GM21528 (cell line): ENCODE data around the gene SLC34A1.
"Not testable (repeated sequence)": the region's sequence is repeated elsewhere in the genome, so short reads cannot be mapped to it uniquely, and the experiment has no call there.

Experiments used
- ATAC-seq: cut with Tn5 transposase; IDR thresholded peaks from one replicate; pipeline ENCODE4 v1.9.1; 2021; ENCODE audit warnings: mild to moderate bottlenecking, moderate library complexity; ENCODE audit not compliant: unreplicated experiment, low FRiP score

Gene SLC34A1

GRCh38 chr5:177367981-177368868 is 16.0 kb upstream of the SLC34A1 start:
- no peak for ATAC-seq

DNA sequence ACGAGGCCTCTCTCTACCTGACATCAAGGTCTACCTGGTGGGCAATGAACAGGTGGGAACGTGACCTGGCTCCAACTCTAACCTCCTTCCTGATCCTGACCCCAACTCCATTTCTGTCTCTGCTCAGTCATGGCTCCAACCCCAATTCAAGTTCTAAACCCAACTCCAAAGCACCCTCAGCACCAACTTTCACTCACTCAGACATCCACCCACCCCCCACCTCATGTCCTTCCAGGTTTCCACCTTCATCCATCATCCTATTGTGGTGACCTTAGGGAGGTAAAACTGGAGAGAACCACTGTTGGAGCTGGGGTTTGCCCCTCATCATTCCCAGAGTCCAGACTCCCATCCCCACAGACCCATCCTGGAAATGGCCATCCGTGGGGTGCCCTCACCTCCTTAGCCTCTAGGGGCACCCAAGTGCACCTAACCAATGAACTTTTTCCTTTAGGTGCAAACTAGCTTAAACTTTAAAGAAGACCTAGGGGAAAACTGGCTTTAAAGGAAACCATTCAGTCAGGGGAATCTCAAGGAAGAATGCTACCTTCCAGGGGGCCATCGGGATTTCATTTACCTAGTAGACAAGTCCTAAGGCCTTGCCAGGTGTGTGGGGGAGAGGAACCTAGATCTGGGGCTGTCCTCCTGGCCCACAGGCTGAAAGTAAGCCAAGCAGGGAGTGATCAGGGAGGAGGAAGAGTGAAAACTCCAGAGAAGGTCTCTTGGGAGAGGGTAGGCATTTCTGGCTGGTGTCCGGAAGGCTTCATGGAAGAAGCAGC is 15.2 kb upstream of the SLC34A1 start:
- ATAC-seq = no peak

GRCh38 chr5:177369645-177370440 is 14.4 kb upstream of the SLC34A1 start:
- no peak for ATAC-seq

DNA sequence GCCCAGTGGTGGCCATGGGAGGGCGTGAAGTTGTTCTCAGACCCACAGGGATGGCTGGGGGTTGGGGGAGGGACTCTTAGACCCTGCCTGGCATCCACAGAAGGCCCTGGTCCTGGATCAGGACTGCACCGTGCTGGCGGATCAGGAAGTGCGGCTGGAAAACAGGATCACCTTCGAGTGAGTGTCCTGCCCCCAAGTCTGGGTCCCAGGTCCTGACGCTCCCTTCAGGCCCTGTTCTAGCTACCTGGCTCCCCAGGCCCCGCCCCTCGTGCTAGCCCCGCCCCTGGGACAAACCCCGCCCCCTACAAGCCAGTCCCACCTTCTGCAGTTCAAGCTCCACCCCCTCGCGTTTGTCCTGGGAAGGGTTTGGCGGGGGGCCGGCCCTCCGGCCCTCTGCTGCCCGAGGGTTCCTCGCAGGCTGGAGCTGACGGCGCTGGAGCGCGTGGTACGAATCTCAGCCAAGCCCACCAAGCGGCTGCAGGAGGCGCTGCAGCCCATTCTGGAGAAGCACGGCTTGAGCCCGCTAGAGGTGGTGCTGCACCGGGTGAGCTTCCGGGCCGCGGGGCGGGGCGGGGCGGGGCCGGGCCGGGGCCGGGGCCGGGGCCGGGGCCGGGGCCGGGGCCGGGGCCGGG is 13.6 kb upstream of the SLC34A1 start:
- ATAC-seq = peak; percentile 49

- no peak for ATAC-seq
These were observed 12.9 kb upstream of the SLC34A1 start for GRCh38 chr5:177371120-177372033.

DNA sequence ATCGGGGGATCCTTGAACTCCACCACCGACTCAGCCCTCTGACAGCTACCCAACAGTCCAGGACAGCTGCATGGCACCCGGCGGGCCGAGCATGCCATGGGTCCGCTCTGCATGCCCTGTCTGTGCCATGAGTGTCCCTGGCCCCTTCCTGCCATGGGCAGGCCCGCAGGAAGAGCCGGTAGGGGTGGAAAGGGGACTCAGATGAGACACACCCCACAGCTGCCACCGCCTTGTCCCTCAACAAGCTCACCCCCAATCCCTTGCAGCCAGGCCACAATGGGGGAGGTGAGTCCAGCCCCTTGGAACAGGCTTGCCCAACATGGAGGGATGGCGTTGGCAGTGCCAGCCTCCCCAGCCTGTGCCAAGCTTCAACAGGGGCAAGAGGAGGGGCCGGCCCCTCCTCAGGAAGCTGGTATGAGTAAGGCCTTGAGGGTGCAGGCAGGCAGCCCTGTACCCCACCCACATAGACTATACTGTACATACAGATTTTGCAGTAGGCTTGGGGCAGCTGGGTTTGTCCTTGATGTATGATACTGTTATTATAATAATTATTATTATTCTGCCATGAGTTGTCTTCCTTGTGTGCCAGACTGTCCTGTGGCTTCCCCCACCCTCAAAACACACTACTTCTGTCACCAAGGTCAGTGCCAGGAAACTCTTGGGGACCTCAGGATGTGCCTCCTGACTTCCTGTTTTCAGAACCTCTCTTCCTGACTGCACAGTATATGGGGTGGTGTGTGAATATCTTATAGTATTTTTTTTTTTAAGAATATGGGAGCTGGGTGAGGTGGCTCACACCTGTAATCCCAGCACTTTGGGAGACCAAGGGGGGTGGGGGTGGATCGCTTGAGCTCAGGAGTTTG is 12.0 kb upstream of the SLC34A1 start:
- no peak for ATAC-seq

DNA sequence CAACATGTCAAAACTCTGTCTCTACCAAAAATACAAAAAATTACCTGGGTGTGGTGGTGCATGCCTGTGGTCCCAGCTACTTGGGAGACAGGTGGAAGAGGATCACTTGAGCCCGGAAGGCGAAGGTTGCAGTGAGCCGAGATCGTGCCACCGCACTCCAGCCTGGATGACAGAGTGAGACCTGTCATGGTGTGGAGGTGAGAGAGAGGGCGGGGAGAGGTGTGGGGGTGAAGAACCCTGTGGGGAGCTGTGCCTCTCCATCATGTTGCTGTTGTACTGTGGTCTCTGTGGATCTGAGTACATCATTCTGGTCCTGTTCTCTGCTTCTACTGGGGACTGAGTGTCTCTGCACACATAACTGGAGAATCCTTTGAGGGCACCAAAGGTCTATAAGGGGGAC is 11.3 kb upstream of the SLC34A1 start:
- no peak for ATAC-seq

GRCh38 chr5:177373806-177374205 is 10.4 kb upstream of the SLC34A1 start:
- no peak for ATAC-seq

- no peak for ATAC-seq
These were observed 10.0 kb upstream of the SLC34A1 start for GRCh38 chr5:177374211-177374610.

- ATAC-seq = not testable (repeated sequence)
These were observed 8.7 kb upstream of the SLC34A1 start for GRCh38 chr5:177375516-177375915.

GRCh38 chr5:177376107-177376506 is 8.1 kb upstream of the SLC34A1 start:
- no peak for ATAC-seq

DNA sequence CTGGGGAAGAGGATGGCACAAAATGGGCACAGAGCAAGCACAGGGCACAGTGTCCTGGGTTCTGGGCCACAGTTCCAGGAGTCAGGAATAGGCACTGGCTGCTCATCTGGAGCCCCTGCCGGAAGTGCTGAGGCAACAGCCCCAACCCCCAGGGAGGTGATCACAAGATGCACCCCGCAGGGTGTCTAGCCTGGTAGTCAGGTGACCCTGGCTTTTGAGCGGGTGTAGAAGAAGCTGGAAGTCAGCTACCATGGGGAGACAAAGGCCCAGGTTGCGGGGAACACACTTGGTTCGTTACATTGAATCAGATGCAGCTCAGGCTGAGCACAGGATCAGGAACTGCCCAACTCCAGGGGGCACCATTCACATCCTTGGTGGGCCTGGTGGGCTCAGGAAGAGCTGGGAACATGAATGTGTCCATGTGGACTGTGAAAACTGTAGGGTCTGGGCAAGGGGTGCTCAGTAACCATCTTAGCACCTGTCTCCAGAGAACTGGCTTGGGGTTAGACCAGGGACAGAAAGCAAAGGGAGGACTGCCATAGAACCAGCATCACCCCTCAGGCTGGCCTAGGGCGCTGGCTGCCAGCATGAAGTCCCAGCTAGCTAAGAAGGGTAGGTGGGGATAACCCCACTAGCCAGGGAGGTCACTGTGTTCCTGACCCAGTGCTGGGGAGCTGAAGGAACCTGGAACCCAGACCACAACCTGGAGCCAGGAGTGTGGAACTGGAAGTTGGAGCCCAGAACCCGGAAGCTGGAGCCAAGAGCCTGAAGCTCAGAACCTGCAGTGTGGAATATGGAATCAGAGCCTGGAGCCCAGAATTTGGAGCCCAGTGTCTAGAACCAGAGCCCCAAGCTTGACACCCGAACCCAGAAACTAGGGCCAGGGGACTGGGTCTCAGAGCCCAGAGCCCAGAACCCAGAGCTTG is 6.1 kb upstream of the SLC34A1 start:
- no peak for ATAC-seq

DNA sequence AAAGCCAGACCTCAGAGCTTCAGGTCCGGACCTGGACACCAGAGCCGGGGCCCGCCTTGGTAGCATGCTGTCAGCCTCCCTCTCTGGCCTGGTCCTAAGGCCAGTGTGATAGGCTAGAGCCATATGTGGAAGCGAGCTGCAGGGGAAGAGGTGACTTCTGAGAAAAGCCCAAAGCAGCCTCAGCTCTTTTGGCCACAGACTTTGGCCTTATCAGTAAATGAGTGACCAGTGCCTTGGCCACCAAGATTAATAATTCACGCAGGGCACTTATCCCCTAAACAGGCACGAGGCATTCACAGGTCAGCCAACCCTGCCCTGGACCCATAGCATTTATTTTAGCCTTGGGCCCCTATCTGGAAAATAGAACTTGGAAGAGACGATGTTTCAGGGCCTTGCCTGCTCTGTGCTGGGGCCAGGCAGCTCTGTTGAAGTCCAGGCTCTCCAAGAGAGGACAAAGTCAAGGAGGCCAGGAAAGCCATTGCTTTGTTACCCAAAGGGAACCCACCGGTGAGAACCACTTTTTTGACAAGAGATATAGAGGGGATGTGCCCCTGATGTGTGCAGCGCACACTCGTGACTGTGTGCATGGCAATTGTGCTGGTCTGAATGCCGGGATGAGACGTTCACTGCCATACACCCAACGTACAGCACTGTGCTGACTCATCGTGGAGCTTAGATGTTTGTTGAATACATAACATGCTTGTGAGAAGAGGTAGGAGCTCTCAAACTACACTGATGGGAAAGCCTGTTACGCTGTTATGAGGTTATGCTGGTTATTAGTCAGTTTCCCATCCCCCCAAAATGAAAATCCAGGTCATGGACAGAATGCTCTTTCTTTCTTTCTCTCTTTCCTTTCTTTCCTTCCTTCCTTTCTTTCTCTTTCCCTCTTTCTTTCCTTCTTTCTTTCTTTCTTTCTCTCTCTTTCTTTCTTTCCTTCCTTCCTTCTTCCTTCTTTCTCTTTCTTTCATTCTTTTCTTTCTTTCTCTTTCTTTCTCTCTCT is 5.0 kb upstream of the SLC34A1 start:
- ATAC-seq = no peak

DNA sequence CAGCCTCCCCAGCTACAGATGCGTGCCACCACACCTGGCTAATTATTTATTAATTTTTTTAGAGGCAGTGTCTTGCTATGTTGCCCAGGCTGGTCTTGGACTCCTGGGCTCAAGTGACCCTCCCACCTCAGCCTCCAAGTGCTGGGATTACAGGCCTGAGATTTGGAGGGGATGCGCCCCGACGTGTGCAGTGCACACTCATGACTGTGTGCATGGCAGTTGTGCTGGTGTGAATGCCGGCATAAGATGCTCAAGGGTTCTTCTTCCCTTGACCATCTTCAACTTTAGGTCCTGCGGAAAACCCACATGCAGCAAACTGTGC is 3.5 kb upstream of the SLC34A1 start:
- ATAC-seq = no peak

GRCh38 chr5:177382423-177383029 is 1.7 kb upstream of the SLC34A1 start:
- no peak for ATAC-seq

DNA sequence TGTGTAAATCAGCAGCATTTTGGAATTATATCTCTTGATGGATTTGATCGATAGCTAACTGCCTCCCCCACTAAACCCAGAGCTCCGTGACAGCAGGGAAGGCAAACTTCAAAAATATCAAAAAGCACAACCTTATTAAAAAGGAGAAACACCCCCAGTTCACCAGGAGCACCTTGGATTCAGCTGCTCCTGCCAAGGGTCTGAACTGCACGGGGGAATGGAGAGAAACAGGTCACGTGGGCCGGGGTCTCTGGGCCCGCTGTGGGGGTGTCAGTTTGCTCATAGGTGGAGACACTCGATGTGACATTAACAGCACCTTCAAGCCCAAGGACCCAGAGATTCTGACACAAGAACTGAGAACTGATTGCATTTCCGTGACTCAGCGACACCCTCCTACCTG is 1.1 kb upstream of the SLC34A1 start:
- no peak for ATAC-seq
